GM18519 (cell line): ENCODE results near the gene SLC66A2.

Experiments used
- ATAC-seq: cut with Tn5 transposase; IDR thresholded peaks from one replicate; pipeline ENCODE4 v1.9.1; 2021; ENCODE audit warnings: mild to moderate bottlenecking, moderate library complexity; ENCODE audit not compliant: unreplicated experiment, low FRiP score

Gene SLC66A2

GRCh38 chr18:79921984-79922965 lies 29.2 kb downstream of the SLC66A2 start:
- ATAC-seq = no peak

DNA sequence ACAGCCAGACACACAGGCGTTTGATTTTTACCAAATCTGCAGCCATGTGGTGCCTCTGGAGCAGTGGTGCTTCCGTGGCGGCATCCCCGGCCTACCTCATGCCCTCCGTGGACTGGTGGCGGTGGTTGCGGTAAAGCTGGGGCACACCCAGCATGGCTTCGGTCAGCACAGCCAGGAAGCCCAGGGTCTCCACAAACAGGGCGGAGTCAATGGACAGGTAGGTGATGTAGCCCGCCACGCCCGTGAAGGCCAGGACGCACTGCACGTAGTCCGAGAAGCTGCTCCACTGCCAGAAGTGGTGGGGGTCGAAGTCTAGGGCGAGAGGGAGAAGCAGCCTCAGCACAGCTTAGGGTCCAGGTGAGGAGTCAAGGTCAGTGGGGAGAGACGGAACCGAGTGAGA lies 32.4 kb downstream of the SLC66A2 start:
- ATAC-seq = no peak

GRCh38 chr18:79918615-79919011 lies 32.8 kb downstream of the SLC66A2 start:
- no peak for ATAC-seq

- ATAC-seq = no peak
Observed at GRCh38 chr18:79917853-79918614, 33.4 kb downstream of the SLC66A2 start.

DNA sequence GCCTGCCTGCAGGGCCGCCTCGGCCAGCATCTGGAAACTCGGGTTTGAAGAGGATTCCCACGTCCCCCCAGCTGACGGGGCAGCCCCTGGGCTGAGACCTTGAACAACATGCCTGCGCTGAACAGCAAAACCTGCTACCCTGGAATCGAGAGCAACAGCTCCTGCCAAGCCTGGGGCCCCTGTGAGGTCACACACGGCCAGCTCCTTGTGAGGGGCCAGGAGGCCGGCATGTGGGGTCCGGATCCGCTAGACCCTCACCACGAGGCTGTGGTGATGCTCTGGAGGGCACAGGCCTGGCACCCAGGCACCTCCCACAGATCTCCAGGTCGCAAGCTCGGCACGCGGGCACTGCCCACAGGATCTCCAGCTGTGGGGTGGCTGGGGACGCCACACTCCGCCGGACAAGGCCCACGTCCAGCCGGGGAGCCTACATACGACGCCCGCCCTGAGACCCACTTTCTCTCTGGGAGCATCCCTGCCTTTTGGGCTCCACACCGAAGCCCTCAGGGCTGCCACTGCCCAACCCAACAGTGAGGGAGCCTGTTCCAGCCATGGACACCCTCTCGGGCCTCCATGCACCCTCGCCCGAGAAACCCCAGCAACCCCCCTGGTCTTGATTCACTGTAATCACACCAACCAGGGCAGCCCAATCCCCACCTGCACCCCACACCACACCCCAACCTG lies 34.1 kb downstream of the SLC66A2 start:
- ATAC-seq = no peak

GRCh38 chr18:79916546-79917168 lies 34.8 kb downstream of the SLC66A2 start:
- no peak for ATAC-seq

- ATAC-seq = no peak
Observed at GRCh38 chr18:79916128-79916494, 35.3 kb downstream of the SLC66A2 start.

DNA sequence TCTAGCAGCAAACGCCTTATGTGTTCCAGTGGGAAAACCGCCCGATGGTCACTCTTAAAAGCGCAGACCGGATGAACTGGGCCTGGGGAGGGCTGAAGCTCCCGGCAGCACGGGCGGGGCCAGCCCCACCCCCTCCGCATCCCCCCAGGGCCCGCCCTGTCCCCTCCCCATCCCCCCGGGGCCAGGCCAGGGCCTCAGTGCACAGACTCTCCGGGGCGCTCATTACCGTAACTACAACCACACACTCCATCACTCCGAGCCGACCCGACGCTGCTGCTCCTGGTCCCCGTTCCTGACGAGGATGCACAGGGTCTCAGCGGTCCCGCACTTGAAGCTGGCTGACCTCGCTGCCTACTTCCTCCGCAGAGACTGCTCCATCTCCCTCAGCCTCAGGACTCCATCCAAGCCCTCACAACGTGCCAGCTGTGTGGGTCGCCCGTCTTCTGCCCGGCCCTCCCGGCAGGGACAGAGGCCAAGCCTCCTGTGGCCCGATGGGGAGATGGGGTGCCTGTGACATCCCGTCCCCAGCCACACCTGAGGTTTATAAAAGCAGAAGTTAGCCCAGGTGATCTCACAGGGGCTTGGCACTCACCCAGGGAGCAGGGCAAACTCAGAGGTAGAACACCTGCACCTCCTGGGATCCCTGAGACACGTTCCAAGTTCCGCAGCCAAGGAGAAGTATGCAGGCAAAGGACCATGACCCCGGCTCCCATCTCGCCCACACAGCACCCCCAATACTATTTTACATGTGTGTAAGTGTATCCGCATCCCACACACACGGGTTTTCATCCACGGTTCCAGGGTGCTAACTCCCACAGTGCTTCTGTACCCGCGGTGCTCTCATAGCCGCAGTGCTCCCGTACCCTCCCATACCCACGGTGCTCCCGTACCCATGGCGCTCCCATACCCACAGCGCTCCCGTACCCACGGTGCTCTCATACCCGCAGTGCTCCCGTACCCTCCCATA lies 36.0 kb downstream of the SLC66A2 start:
- ATAC-seq = no peak

DNA sequence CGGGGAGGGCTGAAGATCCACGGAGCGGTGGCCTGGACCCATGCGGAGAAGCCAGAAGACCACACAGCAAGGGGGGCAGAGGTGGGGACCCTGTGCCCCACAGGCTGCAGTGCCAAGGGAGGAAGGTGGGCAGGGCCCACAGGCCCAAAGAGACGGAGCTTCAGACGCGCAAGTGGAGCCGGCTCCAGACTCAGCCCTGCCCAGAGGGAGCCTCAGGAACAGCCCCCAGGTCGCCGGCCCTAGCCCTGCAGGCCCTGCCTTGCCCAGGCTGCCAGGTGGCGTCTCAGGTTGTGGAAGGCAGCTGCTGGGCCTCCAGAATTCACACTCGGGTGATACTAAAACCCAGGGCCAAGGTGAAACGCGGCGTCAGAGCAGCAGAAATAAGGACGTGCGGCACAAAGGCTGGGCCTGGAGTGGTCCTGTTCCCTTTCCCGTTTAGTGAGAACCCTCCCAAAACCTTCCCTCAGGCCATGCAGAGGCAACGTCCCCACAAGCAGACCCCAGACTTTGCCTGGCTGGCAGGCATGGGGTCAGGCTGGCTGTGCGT lies 36.8 kb downstream of the SLC66A2 start:
- no peak for ATAC-seq

GRCh38 chr18:79912994-79913831 lies 38.2 kb downstream of the SLC66A2 start:
- no peak for ATAC-seq

- no peak for ATAC-seq
Observed at GRCh38 chr18:79912409-79912991, 39.0 kb downstream of the SLC66A2 start.

- no peak for ATAC-seq
Observed at GRCh38 chr18:79911344-79912270, 39.8 kb downstream of the SLC66A2 start.

DNA sequence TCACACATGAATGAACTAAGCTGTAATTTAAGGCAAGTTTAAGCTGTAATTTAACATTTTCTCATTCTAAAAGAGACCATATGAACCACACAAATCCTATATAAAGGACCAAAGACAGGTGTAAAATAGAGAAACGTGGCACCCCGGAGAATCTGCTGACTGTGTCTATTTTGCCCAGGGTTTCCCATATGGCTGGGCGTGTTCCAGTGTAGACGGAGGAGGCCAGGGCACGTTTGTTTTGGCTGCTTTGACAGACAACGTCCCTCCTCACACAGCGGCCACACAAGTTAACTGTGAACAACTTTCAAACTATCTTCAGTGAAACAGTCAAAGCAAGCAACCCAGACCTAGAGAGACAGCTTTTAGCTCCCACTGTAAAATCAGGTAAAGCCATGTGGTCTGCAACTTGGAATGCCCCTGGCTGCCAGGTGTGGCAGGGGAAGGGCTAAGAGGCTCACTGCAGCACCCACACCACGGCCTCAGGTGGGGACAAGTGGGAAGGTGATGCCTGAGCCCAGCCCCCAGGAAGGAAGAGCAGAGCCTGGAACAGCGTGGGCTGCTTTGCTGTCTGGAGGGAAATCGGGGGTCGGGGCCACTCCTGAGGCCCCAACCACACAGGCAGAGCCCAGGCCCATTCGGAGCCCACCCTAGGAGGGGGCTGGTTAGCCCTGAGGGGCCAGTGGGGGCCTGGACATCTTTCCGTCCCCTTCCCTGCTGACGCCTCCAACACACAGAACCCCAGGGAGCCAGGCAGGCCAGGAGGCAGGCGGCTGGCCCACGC lies 40.7 kb downstream of the SLC66A2 start:
- no peak for ATAC-seq

GRCh38 chr18:79906706-79907105 lies 44.7 kb downstream of the SLC66A2 start:
- no peak for ATAC-seq

DNA sequence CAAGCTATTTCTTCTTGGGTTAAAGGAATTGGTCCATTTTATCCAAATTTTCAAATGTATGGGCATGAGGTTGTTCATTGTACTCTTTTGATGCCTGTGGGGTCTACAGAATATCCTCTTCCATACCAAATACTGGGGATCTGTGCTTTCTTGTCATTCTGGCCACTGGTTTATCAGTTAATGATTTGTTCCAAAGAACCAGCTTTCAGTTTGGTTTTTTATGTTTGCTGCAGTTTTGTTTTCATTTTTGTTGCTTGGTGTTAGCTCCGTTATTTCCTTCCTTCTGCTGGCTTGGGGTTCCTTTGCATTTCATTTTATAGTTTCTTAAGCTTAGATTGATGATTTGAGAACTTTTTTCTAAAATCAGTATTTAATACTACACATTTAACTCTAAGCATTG lies 45.5 kb downstream of the SLC66A2 start:
- no peak for ATAC-seq

DNA sequence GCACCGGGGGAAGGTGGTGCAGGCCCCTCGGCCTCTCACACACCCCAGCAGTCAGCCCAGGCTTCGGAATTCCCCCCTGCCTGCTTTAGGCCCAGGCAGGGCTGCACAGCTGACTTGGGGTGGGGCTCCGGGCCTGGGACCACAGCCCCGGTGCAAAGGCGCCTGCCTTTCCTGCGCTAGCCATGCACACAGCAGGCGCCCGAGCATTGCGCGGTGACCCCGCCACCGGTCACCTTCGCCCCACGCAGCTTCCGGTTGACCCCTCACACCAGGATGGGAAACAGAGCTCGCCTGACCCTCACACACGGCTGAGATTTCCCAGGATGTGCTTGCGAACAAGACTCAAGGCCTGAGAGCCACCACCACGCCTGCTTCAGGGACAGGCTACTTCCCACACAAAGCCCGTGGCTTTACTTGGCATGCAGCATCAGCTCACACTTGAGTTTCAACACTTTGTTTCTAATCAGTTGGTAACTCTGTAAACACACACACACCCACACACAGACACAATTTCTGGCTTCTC lies 46.0 kb downstream of the SLC66A2 start:
- no peak for ATAC-seq
